Stimulated activated naive CD8-positive, alpha-beta T cell treated with anti-CD3 and anti-CD28 coated beads, Interleukin-15, Interleukin-2, amounts not matched to agents 100 ng/mL and 50 ng/mL, for 24 hours (primary cell): Measurements from ENCODE around the gene ENDOG.
"Not testable (repeated sequence)": the region's sequence is repeated elsewhere in the genome, so short reads cannot be mapped to it uniquely, and the experiment has no call there.

Source experiments
- H3K27ac Mint-ChIP-seq: one replicate; pipeline ENCODE4 v1.8.0; 2021; ENCODE audit warnings: mild to moderate bottlenecking, mixed read lengths
- H3K27me3 Mint-ChIP-seq: one replicate; pipeline ENCODE4 v1.8.0; 2021; ENCODE audit warnings: mixed read lengths
- H3K36me3 Mint-ChIP-seq: one replicate; pipeline ENCODE4 v1.8.0; 2021; ENCODE audit warnings: low read depth, mixed read lengths
- H3K4me1 Mint-ChIP-seq: one replicate; pipeline ENCODE4 v1.8.0; 2021; ENCODE audit warnings: low read depth, mixed read lengths
- H3K4me3 Mint-ChIP-seq: one replicate; pipeline ENCODE4 v1.8.0; 2021; ENCODE audit warnings: mild to moderate bottlenecking, mixed read lengths
- H3K9me3 Mint-ChIP-seq: one replicate; pipeline ENCODE4 v1.8.0; 2021; ENCODE audit warnings: mixed read lengths

ENDOG gene

GRCh38 chr9:128835246-128836210 is 17.2 kb downstream of the ENDOG start:
- Mint-ChIP-seq H3K4me1 (no peaks in the 10 kb centered on the region), H3K36me3 (peaks cover 22% of the 10 kb centered on the region), H3K27me3 (no peaks in the 10 kb centered on the region), H3K9me3 (no peaks in the 10 kb centered on the region), H3K4me3 (no peak overlapping the region), H3K27ac (no peak overlapping the region)

- no peak overlapping the region for H3K4me3 Mint-ChIP-seq
- peaks cover 22% of the 10 kb centered on the region for H3K36me3 Mint-ChIP-seq
- H3K27ac Mint-ChIP-seq, result no peak overlapping the region
- H3K27me3 Mint-ChIP-seq, result no peaks in the 10 kb centered on the region
- H3K4me1 Mint-ChIP-seq, result no peaks in the 10 kb centered on the region
- H3K9me3 Mint-ChIP-seq, result no peaks in the 10 kb centered on the region
Observed at GRCh38 chr9:128836509-128837145, 18.3 kb downstream of the ENDOG start.

GRCh38 chr9:128838338-128838737 is 20.0 kb downstream of the ENDOG start:
- no peaks in the 10 kb centered on the region for H3K9me3 Mint-ChIP-seq

GRCh38 chr9:128840524-128840923 is 22.2 kb downstream of the ENDOG start:
- Mint-ChIP-seq H3K4me3 (no peak overlapping the region), H3K27me3 (no peaks in the 10 kb centered on the region), H3K9me3 (no peaks in the 10 kb centered on the region), H3K27ac (no peak overlapping the region), H3K4me1 (no peaks in the 10 kb centered on the region), H3K36me3 (peaks cover 18% of the 10 kb centered on the region)

More at GRCh38 chr9:128838338-128838737, 20.0 kb downstream of the ENDOG start:
- Mint-ChIP-seq H3K27me3 (no peaks in the 10 kb centered on the region), H3K4me3 (no peak overlapping the region), H3K36me3 (peaks cover 20% of the 10 kb centered on the region), H3K4me1 (no peaks in the 10 kb centered on the region), H3K27ac (no peak overlapping the region)

- Mint-ChIP-seq H3K27ac (no peak overlapping the region), H3K9me3 (no peaks in the 10 kb centered on the region), H3K36me3 (peaks cover 18% of the 10 kb centered on the region), H3K4me3 (no peak overlapping the region), H3K4me1 (no peaks in the 10 kb centered on the region), H3K27me3 (no peaks in the 10 kb centered on the region)
Observed at GRCh38 chr9:128841694-128842492, 23.6 kb downstream of the ENDOG start.

- H3K27ac Mint-ChIP-seq, H3K4me1 Mint-ChIP-seq, H3K9me3 Mint-ChIP-seq, H3K4me3 Mint-ChIP-seq, H3K27me3 Mint-ChIP-seq: not testable (repeated sequence)
- peaks cover 19% of the 10 kb centered on the region for H3K36me3 Mint-ChIP-seq
Observed at GRCh38 chr9:128843171-128843570, 24.9 kb downstream of the ENDOG start.

GRCh38 chr9:128845186-128845931 is 27.1 kb downstream of the ENDOG start:
- H3K4me1 Mint-ChIP-seq, result no peaks in the 10 kb centered on the region
- H3K9me3 Mint-ChIP-seq, result peaks cover 5% of the 10 kb centered on the region
- H3K27ac Mint-ChIP-seq, result no peak overlapping the region
- H3K27me3 Mint-ChIP-seq, result no peaks in the 10 kb centered on the region
- H3K36me3 Mint-ChIP-seq, result peaks cover 24% of the 10 kb centered on the region
- H3K4me3 Mint-ChIP-seq, result no peak overlapping the region

- Mint-ChIP-seq H3K36me3 (peaks cover 37% of the 10 kb centered on the region), H3K27ac (no peak overlapping the region), H3K4me3 (no peak overlapping the region), H3K9me3 (peaks cover 18% of the 10 kb centered on the region), H3K27me3 (no peaks in the 10 kb centered on the region), H3K4me1 (no peaks in the 10 kb centered on the region)
Observed at GRCh38 chr9:128846680-128847030, 28.4 kb downstream of the ENDOG start.

- H3K4me3 Mint-ChIP-seq, result no peak overlapping the region
- H3K36me3 Mint-ChIP-seq, result peaks cover 40% of the 10 kb centered on the region
- H3K9me3 Mint-ChIP-seq, result peaks cover 19% of the 10 kb centered on the region
- no peaks in the 10 kb centered on the region for H3K27me3 Mint-ChIP-seq
- no peak overlapping the region for H3K27ac Mint-ChIP-seq
- H3K4me1 Mint-ChIP-seq, result no peaks in the 10 kb centered on the region
Observed at GRCh38 chr9:128847803-128848202, 29.5 kb downstream of the ENDOG start.

GRCh38 chr9:128851024-128851423 is 32.7 kb downstream of the ENDOG start:
- H3K4me1 Mint-ChIP-seq, H3K27ac Mint-ChIP-seq: not testable (repeated sequence)

GRCh38 chr9:128851779-128852600 is 33.7 kb downstream of the ENDOG start:
- H3K27me3 Mint-ChIP-seq, H3K27ac Mint-ChIP-seq, H3K4me1 Mint-ChIP-seq, H3K4me3 Mint-ChIP-seq: not testable (repeated sequence)
- peaks cover 35% of the 10 kb centered on the region for H3K36me3 Mint-ChIP-seq
- peaks cover 19% of the 10 kb centered on the region for H3K9me3 Mint-ChIP-seq

More at GRCh38 chr9:128851024-128851423, 32.7 kb downstream of the ENDOG start:
- not testable (repeated sequence) for H3K27me3 Mint-ChIP-seq, H3K4me3 Mint-ChIP-seq
- H3K36me3 Mint-ChIP-seq, result peaks cover 35% of the 10 kb centered on the region
- peaks cover 19% of the 10 kb centered on the region for H3K9me3 Mint-ChIP-seq

GRCh38 chr9:128852646-128853045 is 34.3 kb downstream of the ENDOG start:
- H3K4me3 Mint-ChIP-seq, H3K4me1 Mint-ChIP-seq, H3K27me3 Mint-ChIP-seq, H3K27ac Mint-ChIP-seq: not testable (repeated sequence)
- Mint-ChIP-seq H3K9me3 (peaks cover 19% of the 10 kb centered on the region), H3K36me3 (peaks cover 34% of the 10 kb centered on the region)

GRCh38 chr9:128854454-128854853 is 36.2 kb downstream of the ENDOG start:
- H3K4me1 Mint-ChIP-seq, H3K27ac Mint-ChIP-seq, H3K27me3 Mint-ChIP-seq, H3K4me3 Mint-ChIP-seq: not testable (repeated sequence)
- peaks cover 19% of the 10 kb centered on the region for H3K9me3 Mint-ChIP-seq
- H3K36me3 Mint-ChIP-seq, result peaks cover 27% of the 10 kb centered on the region

GRCh38 chr9:128858476-128858875 is 40.2 kb downstream of the ENDOG start:
- H3K27me3 Mint-ChIP-seq, H3K27ac Mint-ChIP-seq, H3K4me3 Mint-ChIP-seq, H3K4me1 Mint-ChIP-seq, H3K9me3 Mint-ChIP-seq, H3K36me3 Mint-ChIP-seq: not testable (repeated sequence)
